Osteoblast (primary cell): ENCODE measurements around the gene CES4A. TPM values are rescaled to one million over a fixed set of nuclear protein-coding genes. Genes with fewer than 3 reads are reported as not detected.
A peak's percentile ranks its signal among the peaks of the same experiment; 100 is the strongest.

ENCODE experiments used
- DNase-seq: peaks from one replicate; pipeline ENCODE4 v3.0.0; 2011; ENCODE audit warnings: low spot score, mixed read lengths; ENCODE audit not compliant: insufficient read length; ENCODE audit errors: missing footprints
- H2AFZ ChIP-seq: 2 replicates; pipeline ENCODE4 v1.6.0; 2011; ENCODE audit warnings: mild to moderate bottlenecking, low read length
- H3K27ac ChIP-seq: 2 replicates; pipeline ENCODE4 v1.5.1; 2011; ENCODE audit warnings: mild to moderate bottlenecking, low read depth, low read length, moderate library complexity
- H3K27me3 ChIP-seq: 2 replicates; pipeline ENCODE4 v1.6.0; 2012; ENCODE audit warnings: mild to moderate bottlenecking, control low read depth, inconsistent platforms, low read length, moderate library complexity; ENCODE audit not compliant: insufficient read depth
- H3K36me3 ChIP-seq: 2 replicates; pipeline ENCODE4 v1.5.1; 2011; ENCODE audit warnings: mild to moderate bottlenecking, low read length, control low read depth, moderate library complexity; ENCODE audit not compliant: insufficient read depth
- H3K4me1 ChIP-seq: 2 replicates; pipeline ENCODE4 v1.5.1; 2011; ENCODE audit warnings: mild to moderate bottlenecking, low read length, control low read depth, moderate library complexity; ENCODE audit not compliant: insufficient read depth
- H3K4me2 ChIP-seq: 2 replicates; pipeline ENCODE4 v1.6.0; 2011; ENCODE audit warnings: mild to moderate bottlenecking, low read length; ENCODE audit not compliant: insufficient read depth
- H3K4me3 ChIP-seq: fragments of 200-600 bp; sonication (generic); 3 replicates; pipeline ENCODE4 v1.5.1; 2012; ENCODE audit warnings: mild to moderate bottlenecking, low read length, inconsistent platforms; ENCODE audit not compliant: insufficient read depth
- H3K79me2 ChIP-seq: 2 replicates; pipeline ENCODE4 v1.6.0; 2012; ENCODE audit warnings: mild to moderate bottlenecking, low read length, control low read depth, inconsistent platforms; ENCODE audit not compliant: insufficient read depth
- H3K9me3 ChIP-seq: 2 replicates; pipeline ENCODE4 v1.5.1; 2011; ENCODE audit warnings: low read depth, low read length, control low read depth
- H4K20me1 ChIP-seq: 2 replicates; pipeline ENCODE4 v1.6.0; 2012; ENCODE audit warnings: mild to moderate bottlenecking, low read length, control low read depth; ENCODE audit not compliant: insufficient read depth
- total RNA-seq: library from RNA; depleted of rRNA; stranded (reverse); fragments of >200 nt; gene quantifications from 2 replicates; pipeline ENCODE4 v1.2.3, GENCODE V29; 2012
- TF ChIP-seq, protein P1 (sequence below): IDR thresholded peaks from 2 replicates; pipeline ENCODE4 v1.5.1; 2011; ENCODE audit warnings: mild to moderate bottlenecking, low read depth, low read length, moderate library complexity; ENCODE audit errors: extremely low read depth

The CES4A gene
- total RNA-seq, 1 donor: 1.8 TPM

DNA sequence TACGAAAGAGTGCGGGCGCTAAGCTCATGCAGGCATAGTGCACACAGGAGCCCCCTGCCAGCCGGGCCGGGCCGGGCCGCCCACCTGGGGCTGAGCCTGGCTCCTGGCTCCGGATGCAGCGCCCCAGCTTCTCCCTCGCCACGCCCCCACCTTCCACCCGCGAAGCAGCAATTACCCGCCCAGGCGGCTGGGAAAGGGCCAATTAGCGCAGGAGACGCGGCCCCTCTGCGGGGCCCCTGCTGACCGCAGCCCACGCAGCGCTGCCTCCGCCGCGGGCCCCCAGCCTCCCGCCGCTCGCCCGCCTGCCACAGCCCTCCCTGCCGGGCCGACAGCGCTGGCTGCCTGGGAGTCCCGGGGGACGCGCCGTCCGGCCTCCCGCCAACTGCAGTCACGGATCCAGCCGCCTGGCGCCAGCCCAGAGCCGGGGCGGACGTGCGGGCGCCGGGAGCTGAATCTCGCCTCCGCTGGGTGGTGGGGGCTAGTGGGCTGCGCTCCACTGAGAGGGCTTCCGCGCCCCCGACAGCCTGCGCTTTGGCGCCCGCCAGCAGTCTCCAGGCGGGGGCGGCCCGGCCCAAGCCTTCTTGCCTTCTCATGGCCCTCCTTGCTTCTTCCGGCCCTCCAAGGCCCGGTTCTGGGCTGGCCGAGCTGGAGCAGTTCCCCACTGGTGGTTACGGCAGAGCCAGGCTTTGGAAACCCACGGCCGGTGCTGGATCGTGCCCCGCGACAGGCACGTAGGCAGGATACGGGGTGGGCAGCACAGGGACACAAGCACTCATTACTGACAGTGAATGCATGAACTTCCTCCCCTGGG lies 25.6 kb downstream of the CES4A start:
- Histone ChIP-seq H3K4me3 (peak overlapping the region; percentile 68), H3K9me3 (no peaks in the 10 kb centered on the region), H3K79me2 (no peaks in the 10 kb centered on the region), H3K27ac (no peak overlapping the region), H3K4me1 (peaks cover 12% of the 10 kb centered on the region), H2AFZ (peak overlapping the region; percentile 75), H3K4me2 (peak overlapping the region; percentile 80), H3K36me3 (no peaks in the 10 kb centered on the region), H3K27me3 (no peaks in the 10 kb centered on the region), H4K20me1 (no peaks in the 10 kb centered on the region)
- TF ChIP-seq, protein P1, sequence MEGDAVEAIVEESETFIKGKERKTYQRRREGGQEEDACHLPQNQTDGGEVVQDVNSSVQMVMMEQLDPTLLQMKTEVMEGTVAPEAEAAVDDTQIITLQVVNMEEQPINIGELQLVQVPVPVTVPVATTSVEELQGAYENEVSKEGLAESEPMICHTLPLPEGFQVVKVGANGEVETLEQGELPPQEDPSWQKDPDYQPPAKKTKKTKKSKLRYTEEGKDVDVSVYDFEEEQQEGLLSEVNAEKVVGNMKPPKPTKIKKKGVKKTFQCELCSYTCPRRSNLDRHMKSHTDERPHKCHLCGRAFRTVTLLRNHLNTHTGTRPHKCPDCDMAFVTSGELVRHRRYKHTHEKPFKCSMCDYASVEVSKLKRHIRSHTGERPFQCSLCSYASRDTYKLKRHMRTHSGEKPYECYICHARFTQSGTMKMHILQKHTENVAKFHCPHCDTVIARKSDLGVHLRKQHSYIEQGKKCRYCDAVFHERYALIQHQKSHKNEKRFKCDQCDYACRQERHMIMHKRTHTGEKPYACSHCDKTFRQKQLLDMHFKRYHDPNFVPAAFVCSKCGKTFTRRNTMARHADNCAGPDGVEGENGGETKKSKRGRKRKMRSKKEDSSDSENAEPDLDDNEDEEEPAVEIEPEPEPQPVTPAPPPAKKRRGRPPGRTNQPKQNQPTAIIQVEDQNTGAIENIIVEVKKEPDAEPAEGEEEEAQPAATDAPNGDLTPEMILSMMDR: no peak
- peak; percentile 96 for DNase-seq

DNA sequence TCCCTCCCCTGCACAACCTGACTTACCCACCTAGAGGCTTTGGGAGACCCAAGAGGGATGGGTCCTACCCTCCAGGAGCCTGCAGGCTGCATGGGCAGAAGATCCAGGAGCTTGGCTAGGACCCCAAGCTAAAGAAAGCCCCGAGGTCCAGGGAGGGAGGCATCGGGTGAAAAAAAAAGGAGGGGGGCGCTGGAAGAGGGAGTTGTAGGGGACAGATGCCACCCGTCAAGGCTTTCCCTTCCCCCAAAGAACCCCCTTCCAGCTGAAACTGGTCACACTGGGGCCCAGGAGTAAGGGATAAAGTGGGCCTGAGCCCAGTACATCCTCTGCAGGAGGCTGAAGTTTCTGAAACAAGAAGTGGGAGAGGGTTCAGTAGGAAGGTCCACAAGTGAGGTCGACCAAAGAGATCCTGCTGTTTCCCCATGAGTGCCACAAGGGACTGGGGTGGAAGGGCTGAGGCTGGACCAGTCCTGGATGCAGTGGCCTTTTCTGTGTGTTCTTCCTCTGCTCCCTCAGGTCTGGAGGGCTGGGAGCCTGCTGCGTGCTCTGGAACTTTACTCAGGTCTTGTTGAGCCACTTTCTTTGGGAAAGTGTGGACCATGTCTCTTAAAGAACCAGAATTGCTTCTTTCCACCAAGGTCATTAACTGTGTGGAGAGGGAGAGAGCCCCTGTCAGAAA lies 26.4 kb downstream of the CES4A start:
- TF ChIP-seq, protein P1: no peak
- no peaks in the 10 kb centered on the region for H3K79me2 ChIP-seq
- no peaks in the 10 kb centered on the region for H3K9me3 ChIP-seq
- H2AFZ ChIP-seq: peak overlapping the region; percentile 75
- H3K27ac ChIP-seq: no peak overlapping the region
- H3K4me3 ChIP-seq: peak overlapping the region; percentile 68
- no peaks in the 10 kb centered on the region for H3K27me3 ChIP-seq
- H3K4me2 ChIP-seq: peak overlapping the region; percentile 80
- peak; percentile 74 for DNase-seq
- no peaks in the 10 kb centered on the region for H3K36me3 ChIP-seq
- H4K20me1 ChIP-seq: no peaks in the 10 kb centered on the region
- H3K4me1 ChIP-seq: peaks cover 12% of the 10 kb centered on the region

DNA sequence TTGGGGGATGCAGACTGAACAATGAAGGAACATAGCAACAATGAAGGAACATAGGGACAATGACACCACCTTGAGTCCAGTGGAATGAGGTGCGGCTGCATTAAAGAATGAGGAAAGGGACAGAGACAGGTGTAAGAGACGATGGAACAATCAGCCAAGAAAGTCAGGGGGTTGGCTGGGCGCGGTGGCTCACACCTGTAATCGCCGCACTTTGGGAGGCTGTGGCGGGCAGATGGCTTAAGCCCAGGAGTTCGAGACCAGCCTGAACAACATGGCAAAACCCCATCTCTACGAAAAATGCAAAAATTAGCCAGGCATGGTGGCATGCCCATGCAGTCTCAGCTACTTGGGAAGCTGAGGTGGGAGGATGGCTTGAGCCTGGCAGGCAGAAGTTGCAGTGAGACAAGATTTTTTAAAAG lies 26.9 kb downstream of the CES4A start:
- Histone ChIP-seq H3K27ac (no peak overlapping the region), H3K4me2 (no peak overlapping the region), H3K79me2 (no peaks in the 10 kb centered on the region), H3K9me3 (no peaks in the 10 kb centered on the region), H3K27me3 (no peaks in the 10 kb centered on the region), H3K36me3 (no peaks in the 10 kb centered on the region), H3K4me1 (peaks cover 12% of the 10 kb centered on the region), H3K4me3 (no peak overlapping the region), H4K20me1 (no peaks in the 10 kb centered on the region), H2AFZ (no peak overlapping the region)
- TF ChIP-seq, protein P1: no peak
- no peak for DNase-seq

DNA sequence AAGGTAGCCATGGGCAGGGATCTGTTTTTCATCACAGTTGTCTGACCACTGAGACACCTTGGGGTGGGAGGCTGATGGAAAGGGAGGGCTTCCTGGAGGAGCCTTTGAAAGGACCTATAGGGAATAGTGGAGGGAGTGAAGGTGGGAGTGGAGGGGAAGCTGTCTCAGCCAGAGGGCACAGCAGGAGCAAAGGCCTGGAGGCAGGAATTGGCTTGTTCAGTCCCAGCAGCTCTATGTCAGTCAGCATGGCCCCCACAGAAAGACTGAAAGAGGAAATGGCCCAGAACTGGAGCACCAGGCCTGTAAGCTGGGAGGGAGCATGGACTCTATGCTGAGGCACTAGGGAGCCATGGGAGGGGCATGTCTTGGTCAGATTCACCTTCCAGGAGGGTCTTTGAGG lies 27.8 kb downstream of the CES4A start:
- peaks cover 12% of the 10 kb centered on the region for H3K4me1 ChIP-seq
- H3K4me3 ChIP-seq: no peak overlapping the region
- no peak overlapping the region for H3K4me2 ChIP-seq
- no peaks in the 10 kb centered on the region for H3K36me3 ChIP-seq
- H3K27ac ChIP-seq: no peak overlapping the region
- no peaks in the 10 kb centered on the region for H4K20me1 ChIP-seq
- no peaks in the 10 kb centered on the region for H3K27me3 ChIP-seq
- DNase-seq: no peak
- no peaks in the 10 kb centered on the region for H3K79me2 ChIP-seq
- TF ChIP-seq, protein P1: no peak
- H2AFZ ChIP-seq: no peak overlapping the region
- no peaks in the 10 kb centered on the region for H3K9me3 ChIP-seq
